GM21737 (cell line): ENCODE results near the gene ASTN2.
A peak's percentile ranks its signal among the peaks of the same experiment; 100 is the strongest.

Experiments
- ATAC-seq: cut with Tn5 transposase; IDR thresholded peaks from one replicate; pipeline ENCODE4 v1.9.1; 2021; ENCODE audit warnings: mild to moderate bottlenecking, moderate library complexity; ENCODE audit not compliant: unreplicated experiment

ASTN2 gene

DNA sequence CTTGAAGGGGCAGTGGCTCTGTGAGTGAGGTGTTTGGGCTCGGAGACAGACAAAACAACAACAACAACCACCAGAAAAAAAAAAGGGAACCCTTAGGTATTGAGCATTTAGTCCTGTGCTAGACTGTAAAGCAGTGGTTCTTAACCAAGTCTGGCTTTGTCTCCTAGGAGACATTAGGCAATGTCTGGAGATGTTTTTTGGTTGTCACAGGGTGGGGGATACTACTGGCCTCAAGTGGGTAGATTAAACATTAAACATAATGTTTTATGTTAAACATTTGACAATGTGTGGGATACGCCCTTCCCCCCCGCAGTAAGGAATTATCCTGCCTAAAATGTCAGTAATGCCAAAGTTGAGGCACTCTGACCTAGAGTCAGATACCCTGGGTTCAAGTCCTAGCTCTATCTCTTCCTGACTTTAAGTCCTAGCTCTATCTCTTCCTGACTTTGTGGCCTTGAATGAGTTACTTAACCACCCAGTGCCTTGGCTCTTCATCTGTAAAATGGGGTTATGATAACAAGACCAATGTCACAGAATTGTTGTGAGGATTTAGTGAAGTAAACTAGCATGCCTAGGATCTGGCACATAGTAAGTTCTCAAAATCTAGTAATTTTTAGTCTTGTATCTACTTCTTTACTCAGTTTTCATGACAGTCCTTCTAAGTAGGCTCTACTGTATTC is 725.9 kb downstream of the ASTN2 start:
- no peak for ATAC-seq

DNA sequence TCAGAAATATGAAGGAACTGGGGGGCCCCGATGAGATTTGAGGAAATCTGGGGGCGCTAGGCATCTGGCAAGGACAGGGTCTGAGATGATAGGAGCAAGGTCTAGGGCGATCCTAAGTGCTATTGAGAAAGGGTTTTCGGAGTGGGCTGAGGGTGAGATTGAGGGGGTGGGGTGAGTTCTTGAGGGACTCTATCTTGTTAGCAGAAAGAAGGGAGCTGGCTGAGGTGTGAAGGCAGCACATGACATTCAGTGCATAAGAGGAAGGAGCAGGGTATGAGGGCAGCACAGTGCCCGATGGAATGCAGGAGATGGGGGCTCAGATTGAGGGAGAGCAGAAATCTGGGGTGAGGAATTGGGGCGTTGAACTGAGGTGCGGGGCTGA is 727.1 kb downstream of the ASTN2 start:
- no peak for ATAC-seq

DNA sequence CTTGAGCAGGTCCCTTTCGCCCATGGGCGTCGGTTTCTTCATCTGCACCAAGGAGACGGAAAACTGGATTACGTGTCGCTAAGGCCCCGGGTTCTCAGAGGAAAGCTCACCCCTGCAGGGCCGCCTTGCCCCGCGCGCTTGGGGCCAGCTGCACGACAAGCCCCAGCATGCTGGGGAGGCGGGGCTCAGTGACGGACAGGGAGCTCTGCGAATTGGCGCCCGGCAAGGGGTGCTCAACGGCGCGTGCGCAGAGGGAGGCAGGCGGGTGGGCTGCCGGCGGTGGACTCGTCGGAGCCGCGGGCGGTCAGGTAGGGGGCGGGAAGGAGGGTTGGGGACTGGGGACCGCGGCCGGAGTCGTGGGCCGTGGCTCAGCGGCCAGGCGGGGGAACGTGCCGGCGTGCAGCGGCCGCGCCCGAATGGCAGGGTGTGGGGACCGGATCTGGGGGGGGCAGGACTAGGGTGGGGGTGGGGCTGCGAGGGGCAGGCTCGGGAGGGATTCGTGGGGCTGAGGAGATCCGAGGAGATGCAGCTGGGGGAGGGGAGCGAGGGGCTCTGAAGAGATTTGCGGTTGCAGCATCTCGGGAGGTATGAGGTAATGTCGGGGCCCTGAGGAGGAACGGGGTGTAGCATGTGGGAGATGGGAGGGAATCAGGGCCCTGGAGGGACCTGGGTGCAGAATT is 727.6 kb downstream of the ASTN2 start, which contains the start of gene TRIM32:
TRIM32 (plus strand) TSS at position 232 of the 680 bp plus-strand sequence. CDS start 10,438 bp downstream, outside the sequence.
- peak; percentile 99 for ATAC-seq

DNA sequence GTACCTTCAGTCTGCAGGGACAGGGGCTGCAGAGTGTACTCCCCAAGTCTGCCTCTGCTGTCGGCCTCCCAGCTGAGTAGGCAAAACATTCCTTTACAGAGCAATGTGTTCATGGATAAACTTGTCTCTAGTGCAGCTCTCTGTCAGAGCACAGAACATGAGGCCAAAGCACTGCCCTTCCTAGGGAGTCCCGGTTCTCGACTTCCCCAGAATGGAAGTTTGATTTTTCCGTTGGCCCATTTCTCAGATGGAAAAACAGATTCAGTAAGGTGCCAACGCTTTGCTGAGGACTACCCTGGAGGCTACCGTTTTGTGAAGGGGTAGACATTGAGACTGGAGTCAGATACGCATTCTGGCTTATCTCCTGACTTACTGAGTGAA is 728.2 kb downstream of the ASTN2 start:
- peak; percentile 15 for ATAC-seq

DNA sequence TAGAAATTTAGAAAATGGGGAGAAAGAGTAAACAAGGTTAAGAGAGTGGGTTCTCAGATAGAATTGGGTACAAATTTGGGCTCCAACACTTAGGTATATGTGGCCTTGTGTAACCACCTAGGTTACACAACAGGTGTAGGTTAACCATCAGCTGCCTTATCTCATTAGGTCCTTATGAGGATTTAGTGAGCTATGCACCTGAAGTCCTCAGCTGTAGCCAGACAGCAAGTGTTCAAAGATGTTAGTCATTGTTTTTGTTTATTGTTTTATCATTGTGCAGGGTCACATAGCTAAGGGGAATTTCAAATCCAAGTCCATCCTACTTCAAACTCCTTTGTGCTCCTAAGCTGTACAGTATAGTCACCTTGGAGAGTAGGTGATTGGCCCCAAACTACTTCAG is 728.7 kb downstream of the ASTN2 start:
- ATAC-seq = no peak

DNA sequence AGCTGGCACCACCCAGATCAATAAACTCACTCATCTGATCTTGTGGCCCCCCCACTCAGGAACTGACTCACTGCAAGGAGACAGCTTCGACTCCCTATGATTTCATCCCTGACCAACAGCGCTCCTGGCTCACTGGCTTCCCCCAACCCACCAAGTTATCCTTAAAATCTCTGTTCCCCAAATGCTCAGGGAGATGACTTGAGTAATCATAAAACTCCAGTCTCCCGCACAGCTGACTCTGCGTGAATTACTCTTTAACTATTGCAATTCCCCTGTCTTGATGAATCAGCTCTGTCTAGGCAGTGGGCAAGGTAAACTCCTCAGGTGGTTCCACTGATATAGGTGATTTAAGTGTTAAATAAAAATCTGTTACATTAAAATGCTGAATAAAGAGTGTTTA is 729.7 kb downstream of the ASTN2 start:
- ATAC-seq = no peak

DNA sequence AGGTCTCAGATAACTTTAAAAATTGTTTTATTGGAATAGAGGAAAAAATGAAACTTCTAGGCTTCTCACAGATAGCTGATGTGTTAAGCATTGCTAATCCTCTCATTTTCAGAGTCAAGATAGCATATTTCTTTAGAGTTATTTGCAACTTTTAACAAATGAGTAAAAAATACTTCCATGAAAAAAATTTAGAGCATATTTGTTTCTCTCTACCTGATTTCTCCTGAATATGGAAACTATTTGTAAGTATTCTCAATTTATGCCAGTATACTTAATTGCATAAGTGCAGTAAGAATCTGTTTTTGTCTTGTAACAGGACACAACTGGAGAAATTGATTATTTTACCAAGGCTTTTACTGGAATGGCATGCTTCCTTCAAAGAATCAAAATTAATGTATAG is 731.3 kb downstream of the ASTN2 start:
- no peak for ATAC-seq

DNA sequence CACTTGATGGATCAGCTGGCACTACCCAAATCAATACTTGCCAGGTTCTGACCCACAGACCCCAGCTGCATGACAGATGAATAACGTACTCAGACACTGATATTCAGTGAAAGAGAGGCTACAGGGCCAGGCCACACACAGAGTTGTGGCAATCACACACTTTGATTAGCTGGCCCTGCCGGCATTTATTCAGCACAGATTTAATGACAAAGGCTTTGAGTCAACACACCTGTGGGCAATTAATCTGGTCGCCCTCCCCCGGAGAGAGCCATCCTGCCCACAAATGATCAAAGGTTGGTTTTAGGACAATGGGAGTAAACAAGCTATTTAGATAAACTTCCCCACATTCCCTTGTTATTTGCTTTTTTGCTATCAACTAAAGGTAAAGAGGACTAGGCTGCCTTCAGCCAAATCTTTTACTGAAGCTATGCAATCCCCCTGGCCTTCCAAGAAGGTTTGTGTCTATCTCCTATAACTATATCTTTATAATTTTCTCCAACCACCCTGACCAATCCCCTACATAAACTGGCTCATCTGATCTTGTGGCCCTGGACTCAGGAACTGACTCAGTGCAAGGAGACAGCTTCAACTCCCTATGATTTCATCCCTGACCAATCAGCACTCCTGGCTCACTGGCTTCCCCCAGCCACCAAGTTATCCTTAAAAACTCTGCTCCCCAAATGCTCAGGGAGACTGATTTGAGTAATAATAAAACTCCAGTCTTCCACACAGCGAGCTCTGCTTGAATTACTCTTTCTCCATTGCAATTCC is 740.5 kb downstream of the ASTN2 start:
- ATAC-seq = no peak

DNA sequence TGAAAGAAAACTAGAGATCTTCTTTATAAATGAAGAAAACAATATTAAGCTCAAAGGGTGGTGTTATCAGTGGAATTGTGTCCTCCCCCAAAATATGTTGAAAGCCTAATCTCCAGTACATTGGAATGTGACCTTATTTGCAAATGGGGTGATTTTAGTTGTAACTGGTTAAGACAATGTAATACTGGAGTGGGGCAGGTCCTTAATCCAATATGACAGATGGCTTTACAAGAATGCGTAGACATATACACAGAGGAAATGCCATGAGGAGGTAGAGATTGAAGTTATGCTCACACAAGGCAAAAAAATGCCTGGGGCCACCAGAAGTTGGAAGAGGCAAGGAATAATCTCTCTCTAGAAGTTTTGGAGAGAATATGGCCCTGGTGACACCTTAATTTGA is 741.5 kb downstream of the ASTN2 start:
- no peak for ATAC-seq

DNA sequence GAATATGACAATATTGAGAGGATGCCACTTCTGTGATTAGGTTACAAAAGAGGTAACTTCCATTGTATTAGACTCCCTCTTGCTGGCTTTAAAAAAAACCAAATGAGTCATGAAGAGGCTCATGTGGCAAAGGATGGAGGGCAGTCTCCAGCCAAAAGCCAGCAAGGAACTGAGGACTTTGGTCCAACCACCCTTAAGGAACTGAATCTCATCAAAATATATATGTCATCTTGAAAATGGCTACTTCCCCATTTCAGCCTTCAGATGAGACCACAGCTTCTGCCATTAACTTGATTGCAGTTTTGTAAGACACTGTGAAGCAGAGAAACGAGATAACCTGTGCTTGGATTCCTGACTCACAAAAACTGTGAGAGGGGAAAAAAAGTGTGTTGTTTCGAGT is 743.3 kb downstream of the ASTN2 start:
- ATAC-seq = no peak

DNA sequence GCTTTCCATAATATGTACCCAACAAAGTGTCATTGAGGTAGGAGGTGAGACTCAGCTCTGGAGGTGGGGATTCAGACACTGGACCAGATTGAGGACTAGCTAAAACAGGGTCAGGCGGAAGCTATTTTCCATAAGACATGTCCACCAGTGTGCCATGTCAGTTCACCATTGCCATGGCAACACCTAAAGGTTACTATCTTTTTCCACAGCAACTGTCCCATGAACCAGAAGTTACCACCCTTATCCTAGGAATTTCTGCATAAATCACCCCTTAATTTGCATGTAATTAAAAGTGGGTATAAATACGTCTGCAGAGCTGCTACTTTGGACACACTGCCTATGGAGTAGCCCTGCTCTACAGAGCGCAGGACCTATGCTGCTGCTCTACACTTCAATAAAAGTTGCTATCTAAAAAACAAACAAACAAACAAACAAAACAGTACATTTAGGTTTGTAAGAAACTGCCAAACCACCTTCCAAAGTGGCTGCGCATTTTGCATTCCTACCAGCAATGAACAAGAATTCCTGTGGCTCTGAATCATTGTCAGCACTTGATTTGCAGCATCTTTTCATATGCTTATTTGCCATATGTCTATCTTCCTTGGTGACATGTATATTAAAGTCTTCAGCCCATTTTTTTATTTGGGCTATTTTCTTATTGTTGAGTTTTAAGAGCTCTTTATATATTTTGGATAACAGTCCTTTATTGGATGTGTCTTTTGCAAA is 745.7 kb downstream of the ASTN2 start:
- no peak for ATAC-seq

DNA sequence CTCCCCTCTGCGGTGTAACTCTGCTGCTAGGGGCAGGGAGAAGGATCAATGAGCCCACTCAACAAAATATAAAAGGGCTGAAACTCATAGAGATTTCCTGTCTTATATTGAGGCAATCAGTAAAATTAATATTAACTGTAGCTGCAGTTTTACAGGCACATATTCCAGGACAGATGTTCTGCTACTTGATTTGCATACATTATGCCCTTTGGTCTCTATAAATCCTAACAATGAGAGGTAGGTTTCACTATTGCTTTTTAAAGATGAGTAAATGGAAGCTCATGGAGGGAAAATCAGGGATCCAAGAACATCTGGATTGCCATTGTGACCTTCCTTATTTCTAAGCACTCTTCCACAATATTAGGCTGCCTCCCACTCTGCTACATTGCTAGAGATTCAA is 751.3 kb downstream of the ASTN2 start:
- no peak for ATAC-seq

DNA sequence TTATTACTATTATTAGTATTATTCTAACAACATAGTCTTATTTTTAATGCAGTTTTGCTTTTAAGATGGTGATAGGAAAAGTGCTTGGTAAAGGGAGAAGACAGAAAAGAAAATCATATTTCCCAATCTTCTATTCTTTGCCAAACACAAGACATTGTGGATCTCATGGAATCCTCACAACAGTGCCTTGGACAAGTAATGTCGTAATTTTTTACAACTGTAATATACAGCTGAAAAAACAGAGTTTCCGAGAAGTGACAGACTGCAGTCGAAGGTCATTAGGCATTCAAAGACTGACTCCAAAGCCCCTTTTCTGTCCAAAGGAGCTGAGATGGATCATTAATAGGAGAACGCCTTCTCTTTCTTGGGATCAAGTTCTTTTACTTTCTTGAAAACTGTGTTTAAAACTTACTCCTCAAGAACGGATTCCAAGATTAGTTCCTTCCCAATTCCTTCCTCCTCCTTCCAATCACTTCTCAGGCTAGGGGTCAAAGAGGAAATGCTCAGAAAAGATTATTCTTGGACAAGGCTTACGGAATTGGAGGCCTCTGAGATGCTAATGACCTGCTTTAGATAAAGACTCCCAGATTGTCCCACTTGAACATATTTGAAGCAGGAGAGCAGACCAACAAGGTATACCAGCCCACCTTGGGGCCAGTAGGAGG is 752.1 kb downstream of the ASTN2 start:
- ATAC-seq = no peak

DNA sequence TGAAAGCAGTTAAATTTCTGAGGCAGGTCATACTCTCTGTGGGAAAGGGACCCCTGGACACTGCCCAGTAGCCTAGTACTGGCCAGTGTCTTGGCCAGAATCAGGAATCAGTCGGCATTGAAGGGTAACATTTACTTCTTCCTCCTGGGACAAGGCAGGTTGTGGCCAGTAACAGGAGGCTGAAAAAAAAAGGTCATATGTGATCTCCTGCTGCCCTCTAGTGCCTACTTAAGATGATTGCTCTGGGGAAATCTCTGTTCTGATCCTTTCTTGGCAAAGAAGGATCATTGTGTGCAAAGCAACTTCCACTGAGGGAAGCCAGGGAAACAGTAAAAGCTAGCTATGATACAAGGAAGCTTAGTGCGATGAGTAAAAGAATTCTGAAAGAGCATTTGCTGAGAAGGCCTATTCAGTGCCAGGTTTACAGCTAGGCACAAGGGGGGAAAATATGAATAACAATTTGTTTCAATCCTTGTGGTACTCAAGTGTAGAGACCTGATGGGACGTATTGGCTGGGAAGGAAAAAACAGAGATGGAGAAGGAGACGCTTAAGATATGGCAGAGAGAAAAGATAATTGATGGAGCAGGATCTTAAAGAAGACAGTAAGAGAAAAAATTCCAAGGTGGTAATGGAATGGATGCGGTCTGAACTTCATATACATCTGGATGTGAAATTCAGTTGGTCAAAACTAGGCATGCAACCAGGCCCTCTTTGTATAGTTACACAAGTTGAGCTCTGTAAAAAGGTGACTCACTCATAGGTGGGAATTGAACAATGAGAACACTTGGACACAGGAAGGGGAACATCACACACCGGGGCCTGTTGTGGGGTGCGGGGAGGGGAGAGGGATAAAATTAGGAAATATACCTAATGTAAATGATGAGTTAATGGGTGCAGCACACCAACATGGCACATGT is 753.6 kb downstream of the ASTN2 start:
- ATAC-seq = peak; percentile 67

DNA sequence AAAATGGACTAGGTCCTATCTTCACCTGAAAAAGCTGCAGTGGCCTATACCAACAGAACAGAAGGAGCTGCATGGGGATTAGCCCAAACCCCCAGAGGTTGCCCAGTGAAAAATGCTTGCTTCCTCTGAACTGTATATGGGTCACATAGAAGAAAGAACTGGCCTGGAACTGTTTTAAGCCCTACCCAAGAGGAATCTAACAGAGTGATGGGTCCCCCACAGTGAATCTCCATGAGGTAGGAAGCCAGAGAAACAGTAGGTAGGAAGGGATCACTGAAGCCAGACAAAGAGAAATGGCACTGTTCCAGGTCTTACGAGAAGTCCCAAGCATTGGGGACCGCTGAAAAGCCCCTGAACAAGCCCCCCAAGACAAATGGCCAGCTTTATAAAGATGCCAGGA is 756.6 kb downstream of the ASTN2 start:
- ATAC-seq = no peak

DNA sequence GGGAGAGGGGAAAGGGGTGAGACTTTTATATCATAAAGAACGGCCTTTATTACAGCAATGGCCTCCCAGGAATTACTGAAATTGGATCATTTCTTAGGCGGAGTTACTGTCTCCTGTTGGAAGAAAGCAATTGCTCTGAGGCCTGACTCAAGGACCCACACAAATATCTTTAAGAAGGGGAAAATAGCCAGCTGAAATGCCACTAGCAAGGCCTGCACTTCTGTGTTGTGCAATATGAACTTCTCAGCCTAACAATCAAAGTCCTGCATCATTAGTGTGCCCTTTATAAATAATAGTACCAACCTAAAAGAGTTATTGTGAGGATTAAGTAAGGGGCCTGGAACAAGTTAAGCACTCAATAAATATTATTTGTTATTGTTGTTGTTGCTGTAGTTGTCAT is 757.9 kb downstream of the ASTN2 start:
- ATAC-seq = no peak

DNA sequence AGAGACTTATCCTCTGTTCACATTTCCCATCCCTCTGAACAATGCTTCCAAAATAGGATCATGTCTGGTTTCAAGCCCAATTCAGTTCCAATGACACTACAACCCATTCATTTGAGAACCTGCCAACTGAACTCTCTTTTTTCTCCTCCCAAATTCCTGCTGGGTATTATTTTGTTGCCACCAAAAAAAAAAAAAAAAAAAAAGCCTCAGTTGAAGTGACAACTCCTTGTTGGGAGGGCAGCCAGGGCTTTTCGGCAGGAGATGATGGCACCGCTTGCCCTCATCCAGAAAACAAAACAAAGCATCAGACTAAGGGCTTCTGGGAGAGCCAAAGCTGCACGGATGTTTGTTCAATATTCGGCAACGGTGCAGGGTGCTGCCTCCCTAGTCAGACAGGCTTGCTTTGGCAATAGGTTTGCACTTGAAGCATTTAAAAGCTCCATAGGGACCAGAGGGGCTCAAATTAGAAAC is 758.3 kb downstream of the ASTN2 start:
- ATAC-seq = no peak

DNA sequence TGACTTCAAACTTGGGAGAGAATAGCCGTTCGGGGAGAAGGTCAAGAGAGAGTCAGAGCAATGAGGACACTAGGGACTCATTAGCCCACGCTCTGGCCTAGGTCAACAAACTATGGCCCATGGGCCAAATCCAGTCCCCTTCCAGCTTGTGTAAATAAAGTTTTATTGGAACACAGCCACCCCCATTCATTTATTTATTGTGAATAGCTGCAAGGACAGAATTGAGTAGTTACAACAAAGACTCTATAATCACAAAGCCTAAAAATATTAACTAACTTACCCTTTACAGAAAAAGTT is 760.9 kb downstream of the ASTN2 start:
- no peak for ATAC-seq

DNA sequence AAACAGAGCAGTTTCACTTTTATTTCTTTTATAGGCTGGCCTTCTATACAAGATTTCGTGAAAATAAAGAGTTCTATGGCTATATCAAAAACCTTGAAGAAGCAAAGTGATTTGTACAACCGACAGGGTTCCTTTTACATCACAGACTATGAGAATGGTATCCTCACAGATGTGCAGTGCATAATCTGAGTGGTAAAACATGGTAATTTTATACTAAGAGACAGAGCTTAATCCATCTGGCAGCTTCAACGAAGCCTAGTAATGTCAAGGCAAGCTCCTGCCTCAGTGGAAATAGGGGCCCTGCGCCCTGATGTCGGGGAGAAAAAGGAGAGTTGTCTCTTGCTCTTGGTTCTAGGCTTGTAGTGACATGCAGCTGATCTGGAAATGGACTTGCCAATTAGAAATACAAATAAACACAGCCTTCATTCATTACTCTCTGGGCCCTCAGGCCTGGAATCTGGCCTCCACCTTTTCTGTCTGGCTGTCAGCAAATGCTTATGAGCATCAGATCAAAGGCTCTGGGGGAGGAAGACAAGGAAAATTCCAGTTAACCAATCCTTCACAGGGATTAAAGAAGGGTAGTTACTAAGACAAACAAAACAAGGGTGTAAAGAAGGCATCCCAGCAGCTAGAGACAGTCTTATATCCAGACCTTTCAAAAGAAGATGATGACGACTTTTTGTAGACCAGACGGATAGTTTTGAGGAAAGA is 761.4 kb downstream of the ASTN2 start:
- no peak for ATAC-seq
